ENCODE results near the gene CEPT1. TPM values are rescaled to one million over a fixed set of nuclear protein-coding genes. Genes with fewer than 3 reads are reported as not detected.
A peak's percentile ranks its signal among the peaks of the same experiment; 100 is the strongest.

Gene CEPT1
- total and polyA plus RNA-seq, 10 of the 15 experiments (the other 5 are each of a cell fraction or from before 2014, with no cell fraction given) = 29.4 to 77.9 (median 54.8) TPM

GRCh38 chr1:111221276-111221632, 81.2 kb downstream of the CEPT1 start (continued):
- TF ChIP-seq, protein P1, sequence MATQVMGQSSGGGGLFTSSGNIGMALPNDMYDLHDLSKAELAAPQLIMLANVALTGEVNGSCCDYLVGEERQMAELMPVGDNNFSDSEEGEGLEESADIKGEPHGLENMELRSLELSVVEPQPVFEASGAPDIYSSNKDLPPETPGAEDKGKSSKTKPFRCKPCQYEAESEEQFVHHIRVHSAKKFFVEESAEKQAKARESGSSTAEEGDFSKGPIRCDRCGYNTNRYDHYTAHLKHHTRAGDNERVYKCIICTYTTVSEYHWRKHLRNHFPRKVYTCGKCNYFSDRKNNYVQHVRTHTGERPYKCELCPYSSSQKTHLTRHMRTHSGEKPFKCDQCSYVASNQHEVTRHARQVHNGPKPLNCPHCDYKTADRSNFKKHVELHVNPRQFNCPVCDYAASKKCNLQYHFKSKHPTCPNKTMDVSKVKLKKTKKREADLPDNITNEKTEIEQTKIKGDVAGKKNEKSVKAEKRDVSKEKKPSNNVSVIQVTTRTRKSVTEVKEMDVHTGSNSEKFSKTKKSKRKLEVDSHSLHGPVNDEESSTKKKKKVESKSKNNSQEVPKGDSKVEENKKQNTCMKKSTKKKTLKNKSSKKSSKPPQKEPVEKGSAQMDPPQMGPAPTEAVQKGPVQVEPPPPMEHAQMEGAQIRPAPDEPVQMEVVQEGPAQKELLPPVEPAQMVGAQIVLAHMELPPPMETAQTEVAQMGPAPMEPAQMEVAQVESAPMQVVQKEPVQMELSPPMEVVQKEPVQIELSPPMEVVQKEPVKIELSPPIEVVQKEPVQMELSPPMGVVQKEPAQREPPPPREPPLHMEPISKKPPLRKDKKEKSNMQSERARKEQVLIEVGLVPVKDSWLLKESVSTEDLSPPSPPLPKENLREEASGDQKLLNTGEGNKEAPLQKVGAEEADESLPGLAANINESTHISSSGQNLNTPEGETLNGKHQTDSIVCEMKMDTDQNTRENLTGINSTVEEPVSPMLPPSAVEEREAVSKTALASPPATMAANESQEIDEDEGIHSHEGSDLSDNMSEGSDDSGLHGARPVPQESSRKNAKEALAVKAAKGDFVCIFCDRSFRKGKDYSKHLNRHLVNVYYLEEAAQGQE (IDR thresholded peaks at IDR 0.05; ENCODE audit: low read depth, low read length) = no peak
- TF ChIP-seq E2F4 (IDR thresholded peaks at IDR 0.05; ENCODE audit: low read depth, low read length) (no peak), POLR2A (IDR thresholded peaks at IDR 0.05; ENCODE audit: low read depth, low read length) (no peak), HCFC1 (IDR thresholded peaks at IDR 0.05; ENCODE audit: low read length) (no peak), ELK1 (IDR thresholded peaks at IDR 0.05; ENCODE audit: low read depth, low read length) (no peak), ZNF207 (IDR thresholded peaks at IDR 0.05; ENCODE audit: borderline replicate concordance) (0 out of 2 replicates have a peak, but pooled peaks have one; percentile 17), PKNOX1 (IDR thresholded peaks at IDR 0.05) (no peak), SRF (IDR thresholded peaks at IDR 0.05; ENCODE audit: low read depth in 2 of 2, low read length in 2 of 2) (no peak), HDAC2 (IDR thresholded peaks at IDR 0.05) (no peak), PRDM15 (CRISPR knock-in tag; IDR thresholded peaks at IDR 0.05) (peak; percentile 33; the same call in 1 of the 2 replicates), SMARCA5 (IDR thresholded peaks at IDR 0.05) (no peak), KLF5 (IDR thresholded peaks at IDR 0.05; ENCODE audit: partially characterized antibody) (peak; percentile 11)
- TF ChIP-seq, protein P2, sequence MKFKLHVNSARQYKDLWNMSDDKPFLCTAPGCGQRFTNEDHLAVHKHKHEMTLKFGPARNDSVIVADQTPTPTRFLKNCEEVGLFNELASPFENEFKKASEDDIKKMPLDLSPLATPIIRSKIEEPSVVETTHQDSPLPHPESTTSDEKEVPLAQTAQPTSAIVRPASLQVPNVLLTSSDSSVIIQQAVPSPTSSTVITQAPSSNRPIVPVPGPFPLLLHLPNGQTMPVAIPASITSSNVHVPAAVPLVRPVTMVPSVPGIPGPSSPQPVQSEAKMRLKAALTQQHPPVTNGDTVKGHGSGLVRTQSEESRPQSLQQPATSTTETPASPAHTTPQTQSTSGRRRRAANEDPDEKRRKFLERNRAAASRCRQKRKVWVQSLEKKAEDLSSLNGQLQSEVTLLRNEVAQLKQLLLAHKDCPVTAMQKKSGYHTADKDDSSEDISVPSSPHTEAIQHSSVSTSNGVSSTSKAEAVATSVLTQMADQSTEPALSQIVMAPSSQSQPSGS (IDR thresholded peaks at IDR 0.05; ENCODE audit: low read length) = no peak

Data from GM12878 (cell line).